ENCODE data around the gene PKD2L2. TPM values are rescaled to one million over a fixed set of nuclear protein-coding genes. Genes with fewer than 3 reads are reported as not detected.
A peak's percentile ranks its signal among the peaks of the same experiment; 100 is the strongest.

PKD2L2 gene
- total RNA-seq, 1 donor from 2014 or later = not detected

DNA sequence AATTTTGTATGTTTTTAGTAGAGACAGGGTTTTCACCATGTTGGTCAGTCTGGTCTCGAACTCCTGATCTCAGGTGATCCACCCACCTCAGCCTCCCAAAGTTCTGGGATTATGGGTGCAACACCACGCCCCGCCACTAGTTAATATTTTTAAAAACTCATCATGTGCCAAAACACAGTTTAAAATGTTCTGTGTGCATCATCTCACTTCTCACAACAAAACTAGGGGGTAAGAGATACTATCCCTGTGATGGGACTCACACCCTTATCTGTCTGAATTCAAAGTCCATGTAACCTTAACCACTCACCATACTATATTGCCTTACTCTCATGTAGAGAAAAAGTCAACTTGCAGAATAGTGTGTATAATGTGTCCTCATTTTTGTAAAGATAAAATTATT, 2.6 kb downstream of the PKD2L2 start:
- no peaks in the 10 kb centered on the region for H3K9me3 Mint-ChIP-seq (ENCODE audit: low read depth)
- H3K27me3 Mint-ChIP-seq (ENCODE audit: low read depth) = no peaks in the 10 kb centered on the region
- DNase-seq (ENCODE audit: low spot score) = no peak
- peak; percentile 38 for TF ChIP-seq CTCF (IDR thresholded peaks at IDR 0.05)
- H3K27ac Mint-ChIP-seq (ENCODE audit: unreplicated experiment) = no peak overlapping the region
- no peak overlapping the region for H3K4me3 Mint-ChIP-seq (ENCODE audit: unreplicated experiment)
- no peaks in the 10 kb centered on the region for H3K36me3 Mint-ChIP-seq (ENCODE audit: low read depth)
- peaks cover 4% of the 10 kb centered on the region for H3K4me1 Mint-ChIP-seq (ENCODE audit: low read depth)

- H3K4me3 Mint-ChIP-seq (ENCODE audit: unreplicated experiment) = no peak overlapping the region
- no peaks in the 10 kb centered on the region for H3K9me3 Mint-ChIP-seq (ENCODE audit: low read depth)
- DNase-seq (ENCODE audit: low spot score) = no peak
- no peak for TF ChIP-seq CTCF (IDR thresholded peaks at IDR 0.05)
- no peaks in the 10 kb centered on the region for H3K27me3 Mint-ChIP-seq (ENCODE audit: low read depth)
- H3K4me1 Mint-ChIP-seq (ENCODE audit: low read depth) = no peaks in the 10 kb centered on the region
- no peaks in the 10 kb centered on the region for H3K36me3 Mint-ChIP-seq (ENCODE audit: low read depth)
- no peak overlapping the region for H3K27ac Mint-ChIP-seq (ENCODE audit: unreplicated experiment)
These were observed 5.3 kb downstream of the PKD2L2 start for GRCh38 chr5:137894586-137894985.

DNA sequence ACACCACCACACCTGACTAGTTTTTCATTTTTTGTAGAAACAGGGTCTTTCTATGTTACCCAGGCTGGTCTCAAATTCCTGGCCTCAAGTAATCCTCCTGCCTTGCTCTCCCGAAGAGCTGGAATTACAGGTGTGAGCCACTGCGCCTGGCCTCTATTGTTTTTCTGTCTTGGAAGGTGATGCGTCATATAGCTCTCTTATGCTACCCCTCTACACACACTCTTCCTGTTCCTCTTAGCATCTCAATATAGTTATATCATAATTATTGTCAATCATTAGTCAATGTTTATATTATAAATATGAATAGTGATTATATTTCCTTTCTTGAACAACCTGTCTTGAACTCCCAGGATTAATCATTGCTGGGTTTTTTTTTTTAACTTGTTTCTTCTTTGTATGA, 7.3 kb downstream of the PKD2L2 start:
- TF ChIP-seq CTCF (IDR thresholded peaks at IDR 0.05) = no peak
- no peak for DNase-seq (ENCODE audit: low spot score)
- Mint-ChIP-seq H3K27ac (ENCODE audit: unreplicated experiment) (no peak overlapping the region), H3K4me1 (ENCODE audit: low read depth) (no peaks in the 10 kb centered on the region), H3K9me3 (ENCODE audit: low read depth) (no peaks in the 10 kb centered on the region), H3K4me3 (ENCODE audit: unreplicated experiment) (no peak overlapping the region), H3K27me3 (ENCODE audit: low read depth) (no peaks in the 10 kb centered on the region), H3K36me3 (ENCODE audit: low read depth) (no peaks in the 10 kb centered on the region)

GRCh38 chr5:137899493-137899892, 10.2 kb downstream of the PKD2L2 start:
- TF ChIP-seq CTCF (IDR thresholded peaks at IDR 0.05) = no peak
- DNase-seq (ENCODE audit: low spot score) = no peak
- no peak overlapping the region for H3K4me3 Mint-ChIP-seq (ENCODE audit: unreplicated experiment)
- no peak overlapping the region for H3K27ac Mint-ChIP-seq (ENCODE audit: unreplicated experiment)
- no peaks in the 10 kb centered on the region for H3K9me3 Mint-ChIP-seq (ENCODE audit: low read depth)
- no peaks in the 10 kb centered on the region for H3K36me3 Mint-ChIP-seq (ENCODE audit: low read depth)
- H3K4me1 Mint-ChIP-seq (ENCODE audit: low read depth) = no peaks in the 10 kb centered on the region
- no peaks in the 10 kb centered on the region for H3K27me3 Mint-ChIP-seq (ENCODE audit: low read depth)

GRCh38 chr5:137901011-137901817, 12.0 kb downstream of the PKD2L2 start:
- Mint-ChIP-seq H3K4me3 (ENCODE audit: unreplicated experiment) (no peak overlapping the region), H3K36me3 (ENCODE audit: low read depth) (no peaks in the 10 kb centered on the region), H3K27ac (ENCODE audit: unreplicated experiment) (no peak overlapping the region), H3K4me1 (ENCODE audit: low read depth) (no peaks in the 10 kb centered on the region), H3K27me3 (ENCODE audit: low read depth) (no peaks in the 10 kb centered on the region), H3K9me3 (ENCODE audit: low read depth) (no peaks in the 10 kb centered on the region)
- TF ChIP-seq CTCF (IDR thresholded peaks at IDR 0.05) = no peak
- no peak for DNase-seq (ENCODE audit: low spot score)
